Skin epidermis (tissue), 12 donors: ENCODE data around the gene RGS10.
"Not testable (repeated sequence)": the region's sequence is repeated elsewhere in the genome, so short reads cannot be mapped to it uniquely, and the experiment has no call there.

Experiments
- H3K27ac ChIP-seq, 21 experiments: fragments of 200-600 bp; sonication (generic) in 11 of 21; one replicate each; pipeline ENCODE4 v1.5.0; 2020; ENCODE audit warnings: mild to moderate bottlenecking in 3 of 21, inconsistent platforms in 2 of 21, moderate library complexity in 2 of 21
- H3K4me3 ChIP-seq, 7 experiments: fragments of 200-600 bp; sonication (generic) in 2 of 7; one replicate each; pipeline ENCODE4 v1.5.0; 2020; ENCODE audit warnings: inconsistent platforms in 2 of 7, mild to moderate bottlenecking in 2 of 7, moderate library complexity in 1 of 7

RGS10 gene

GRCh38 chr10:119542357-119542987 is at the start of gene RGS10:
Gene RGS10, minus strand, starts transcription at chr10:119542719. Its CDS starts 81 bp downstream, at chr10:119542638.
- peak within 1 kb of the TSS; percentile 67 to 91 (median 86) for H3K27ac ChIP-seq
- peak within 1 kb of the TSS; percentile 68 to 88 (median 81) for H3K4me3 ChIP-seq

GRCh38 chr10:119588071-119588470 is 45.6 kb upstream of the RGS10 start:
- Histone ChIP-seq H3K4me3 (no peak overlapping the region), H3K27ac (no peak overlapping the region)

GRCh38 chr10:119578355-119578754 is 35.8 kb upstream of the RGS10 start:
- Histone ChIP-seq H3K4me3 (no peak overlapping the region), H3K27ac (no peak overlapping the region)

GRCh38 chr10:119575991-119576390 is 33.5 kb upstream of the RGS10 start:
- H3K27ac ChIP-seq, result peak overlapping the region in 1 of 21 experiments; percentile 20
- H3K4me3 ChIP-seq, result no peak overlapping the region

- peak overlapping the region in 1 of 21 experiments; percentile 20 for H3K27ac ChIP-seq
- H3K4me3 ChIP-seq, result no peak overlapping the region
These were observed 33.0 kb upstream of the RGS10 start for GRCh38 chr10:119575506-119575905.

- H3K27ac ChIP-seq, result no peak overlapping the region
- no peak overlapping the region for H3K4me3 ChIP-seq
These were observed 25.5 kb upstream of the RGS10 start for GRCh38 chr10:119567978-119568377.

GRCh38 chr10:119562097-119562496 is 19.6 kb upstream of the RGS10 start:
- Histone ChIP-seq H3K4me3 (no peak overlapping the region), H3K27ac (no peak overlapping the region)

- H3K27ac ChIP-seq, H3K4me3 ChIP-seq: not testable (repeated sequence)
These were observed 17.0 kb upstream of the RGS10 start for GRCh38 chr10:119559511-119559910.

GRCh38 chr10:119556081-119556480 is 13.6 kb upstream of the RGS10 start:
- not testable (repeated sequence) for H3K27ac ChIP-seq, H3K4me3 ChIP-seq

- no peak overlapping the region for H3K27ac ChIP-seq
- H3K4me3 ChIP-seq, result no peak overlapping the region
These were observed 12.8 kb upstream of the RGS10 start for GRCh38 chr10:119555178-119555784.

- Histone ChIP-seq H3K27ac (no peak overlapping the region), H3K4me3 (no peak overlapping the region)
These were observed 8.3 kb upstream of the RGS10 start for GRCh38 chr10:119550827-119551226.

- Histone ChIP-seq H3K27ac (no peak overlapping the region), H3K4me3 (no peak overlapping the region)
These were observed 6.9 kb upstream of the RGS10 start for GRCh38 chr10:119549247-119549999.

- no peak overlapping the region for H3K4me3 ChIP-seq
- H3K27ac ChIP-seq, result no peak overlapping the region
These were observed 3.5 kb upstream of the RGS10 start for GRCh38 chr10:119546009-119546408.

GRCh38 chr10:119545310-119545709 is 2.8 kb upstream of the RGS10 start:
- H3K4me3 ChIP-seq, result no peak overlapping the region
- H3K27ac ChIP-seq, result no peak overlapping the region

GRCh38 chr10:119543814-119544642 is 1.5 kb upstream of the RGS10 start:
- peak overlapping the region in 4 of 7 experiments; percentile 68 to 81 (median 79) for H3K4me3 ChIP-seq
- H3K27ac ChIP-seq, result peak overlapping the region in 13 of 21 experiments; percentile 5 to 91 (median 67)

GRCh38 chr10:119542988-119543813 is 682 bp upstream of the RGS10 start:
- H3K27ac ChIP-seq, result peak overlapping the region; percentile 67 to 91 (median 86)
- peak overlapping the region; percentile 68 to 88 (median 81) for H3K4me3 ChIP-seq

- Histone ChIP-seq H3K4me3 (peak overlapping the region; percentile 68 to 88 (median 81)), H3K27ac (peak overlapping the region; percentile 67 to 91 (median 86))
These were observed 811 bp downstream of the RGS10 start for GRCh38 chr10:119541459-119542356.

GRCh38 chr10:119541046-119541445 is 1.5 kb downstream of the RGS10 start:
- H3K27ac ChIP-seq, result peak overlapping the region in 6 of 21 experiments; percentile 14 to 91 (median 86)
- H3K4me3 ChIP-seq, result peak overlapping the region in 6 of 7 experiments; percentile 68 to 88 (median 81)
